Spleen (tissue), 7 donors: ENCODE results near the gene FBN1.

ENCODE experiments used
- POLR2AphosphoS5 ChIP-seq, 3 donors: sonication (generic); formaldehyde crosslinking; IDR thresholded peaks; one replicate each; pipeline ENCODE4 v1.5.1; 2017; ENCODE audit warnings: antibody characterized with exemption in 3 of 3
- TF ChIP-seq, protein P1 (sequence below), 11 experiments: fragments of 200-600 bp in 7 of 11; fragments of 450-650 bp in 4 of 11; sonication (generic) in 4 of 11; IDR thresholded peaks in 8 of 11; conservative IDR thresholded peaks in 3 of 11; 1 replicate in 7 of 11; 2 replicates in 4 of 11; pipeline versions ENCODE4 v1.4.0 to v1.8.0; 2016 to 2021; ENCODE audit warnings: antibody characterized with exemption in 11 of 11, inconsistent platforms in 4 of 11, mild to moderate bottlenecking in 1 of 11
- donor health status: DM: no; HTN: no; CAD: no; lungs with moderate emphysema.
- donor health status: DM: no; HTN: no; CAD: no.
- donor health status: DM: no; HTN: no; CAD: no.

GRCh38 chr15:48462688-48463087 lies 182.8 kb downstream of the FBN1 start:
- TF ChIP-seq, protein P1, sequence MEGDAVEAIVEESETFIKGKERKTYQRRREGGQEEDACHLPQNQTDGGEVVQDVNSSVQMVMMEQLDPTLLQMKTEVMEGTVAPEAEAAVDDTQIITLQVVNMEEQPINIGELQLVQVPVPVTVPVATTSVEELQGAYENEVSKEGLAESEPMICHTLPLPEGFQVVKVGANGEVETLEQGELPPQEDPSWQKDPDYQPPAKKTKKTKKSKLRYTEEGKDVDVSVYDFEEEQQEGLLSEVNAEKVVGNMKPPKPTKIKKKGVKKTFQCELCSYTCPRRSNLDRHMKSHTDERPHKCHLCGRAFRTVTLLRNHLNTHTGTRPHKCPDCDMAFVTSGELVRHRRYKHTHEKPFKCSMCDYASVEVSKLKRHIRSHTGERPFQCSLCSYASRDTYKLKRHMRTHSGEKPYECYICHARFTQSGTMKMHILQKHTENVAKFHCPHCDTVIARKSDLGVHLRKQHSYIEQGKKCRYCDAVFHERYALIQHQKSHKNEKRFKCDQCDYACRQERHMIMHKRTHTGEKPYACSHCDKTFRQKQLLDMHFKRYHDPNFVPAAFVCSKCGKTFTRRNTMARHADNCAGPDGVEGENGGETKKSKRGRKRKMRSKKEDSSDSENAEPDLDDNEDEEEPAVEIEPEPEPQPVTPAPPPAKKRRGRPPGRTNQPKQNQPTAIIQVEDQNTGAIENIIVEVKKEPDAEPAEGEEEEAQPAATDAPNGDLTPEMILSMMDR (IDR thresholded peaks at IDR 0.05 in 8 of 11, conservative IDR thresholded peaks at IDR 0.05 in 3 of 11), result no peak
- TF ChIP-seq POLR2AphosphoS5 (IDR thresholded peaks at IDR 0.05), result no peak
